OCI-LY1 (cell line): Measurements from ENCODE around the gene A1BG.
"Not testable (repeated sequence)": the region's sequence is repeated elsewhere in the genome, so short reads cannot be mapped to it uniquely, and the experiment has no call there.

Source experiments
- H2AFZ ChIP-seq: fragments of 200-600 bp; sonication (generic), shearing (Covaris generic); 2 replicates; pipeline ENCODE4 v1.6.0; 2014; ENCODE audit warnings: antibody characterized with exemption, mild to moderate bottlenecking, low read length
- H3F3A ChIP-seq: fragments of 200-600 bp; sonication (generic), shearing (Covaris generic); 2 replicates; pipeline ENCODE4 v1.6.0; 2014; ENCODE audit warnings: mild to moderate bottlenecking, antibody characterized with exemption, low read length, moderate library complexity; ENCODE audit not compliant: insufficient read depth
- H3K27ac ChIP-seq: fragments of 200-600 bp; sonication (generic); 2 replicates; pipeline ENCODE4 v1.5.1; 2014; ENCODE audit warnings: low read length, mixed run types, mild to moderate bottlenecking, low read depth; ENCODE audit not compliant: poor library complexity, severe bottlenecking
- H3K27me3 ChIP-seq: fragments of 200-600 bp; sonication (generic); 2 replicates; pipeline ENCODE4 v1.6.0; 2014; ENCODE audit warnings: antibody characterized with exemption, mild to moderate bottlenecking, low read length, moderate library complexity; ENCODE audit not compliant: insufficient read depth
- H3K36me3 ChIP-seq: fragments of 200-600 bp; sonication (generic); 2 replicates; pipeline ENCODE4 v1.6.1; 2014; ENCODE audit warnings: mild to moderate bottlenecking, antibody characterized with exemption, low read length, moderate library complexity, mixed read lengths; ENCODE audit not compliant: insufficient read depth
- H3K4me1 ChIP-seq: fragments of 200-600 bp; sonication (generic); 2 replicates; pipeline ENCODE4 v1.5.1; 2014; ENCODE audit warnings: mild to moderate bottlenecking, low read length, moderate library complexity; ENCODE audit not compliant: insufficient read depth, severe bottlenecking
- H3K4me2 ChIP-seq: fragments of 200-600 bp; sonication (generic), shearing (Covaris generic); 2 replicates; pipeline ENCODE4 v1.6.1; 2014; ENCODE audit warnings: low read length
- H3K4me3 ChIP-seq: fragments of 200-600 bp; sonication (generic); 2 replicates; pipeline ENCODE4 v1.5.1; 2014; ENCODE audit warnings: low read length, low read depth, mild to moderate bottlenecking, mixed read lengths; ENCODE audit not compliant: poor library complexity, severe bottlenecking
- H3K79me2 ChIP-seq: fragments of 200-600 bp; shearing (Covaris generic); 2 replicates; pipeline ENCODE4 v1.6.1; 2016; ENCODE audit warnings: mixed run types, low read length, mixed read lengths; ENCODE audit not compliant: insufficient read depth
- H3K9ac ChIP-seq: fragments of 200-600 bp; sonication (generic), shearing (Covaris generic); 2 replicates; pipeline ENCODE4 v1.6.1; 2014; ENCODE audit warnings: mild to moderate bottlenecking, low read length, mixed read lengths
- H3K9me2 ChIP-seq: fragments of 200-600 bp; sonication (generic), shearing (Covaris generic); 2 replicates; pipeline ENCODE4 v1.6.1; 2014; ENCODE audit warnings: low read depth, mild to moderate bottlenecking, low read length, mixed read lengths
- H3K9me3 ChIP-seq: fragments of 200-600 bp; shearing (Covaris generic); 2 replicates; pipeline ENCODE4 v1.6.1; 2014; ENCODE audit warnings: low read length, mixed read lengths
- H4K20me1 ChIP-seq: fragments of 200-600 bp; sonication (generic), shearing (Covaris generic); 2 replicates; pipeline ENCODE4 v1.6.0; 2016; ENCODE audit warnings: mild to moderate bottlenecking, low read length; ENCODE audit not compliant: insufficient read depth
- CTCF ChIP-seq: fragments of 200-600 bp; sonication (generic), shearing (Covaris generic); IDR thresholded peaks from 2 replicates; pipeline ENCODE4 v1.5.1; 2017; ENCODE audit warnings: mild to moderate bottlenecking, antibody characterized with exemption, low read length, moderate library complexity, mixed read lengths
- EZH2 ChIP-seq: fragments of 200-600 bp; sonication (generic), shearing (Covaris generic); IDR thresholded peaks from 2 replicates; pipeline ENCODE4 v1.8.0; 2017; ENCODE audit warnings: borderline replicate concordance, mixed run types, mild to moderate bottlenecking, antibody characterized with exemption, low read length, moderate library complexity, mixed read lengths

The A1BG gene

GRCh38 chr19:58350001-58350861 lies 3.1 kb downstream of the A1BG start:
- H2AFZ ChIP-seq, result no peak overlapping the region
- H3K36me3 ChIP-seq, result no peaks in the 10 kb centered on the region
- H3K4me2 ChIP-seq, result no peak overlapping the region
- H3K4me1 ChIP-seq, result peaks cover 33% of the 10 kb centered on the region
- H3K9me2 ChIP-seq, result no peaks in the 10 kb centered on the region
- no peak overlapping the region for H3K9ac ChIP-seq
- no peak overlapping the region for H3K27ac ChIP-seq
- peaks cover 9% of the 10 kb centered on the region for H3K79me2 ChIP-seq
- H4K20me1 ChIP-seq, result no peaks in the 10 kb centered on the region
- TF ChIP-seq CTCF, result no peak
- no peak for TF ChIP-seq EZH2
- no peak overlapping the region for H3K4me3 ChIP-seq
- no peaks in the 10 kb centered on the region for H3F3A ChIP-seq
- no peaks in the 10 kb centered on the region for H3K9me3 ChIP-seq
- no peaks in the 10 kb centered on the region for H3K27me3 ChIP-seq

- H3K9ac ChIP-seq, result no peak overlapping the region
- TF ChIP-seq CTCF, result no peak
- TF ChIP-seq EZH2, result no peak
- peaks cover 9% of the 10 kb centered on the region for H3K79me2 ChIP-seq
- H3K4me1 ChIP-seq, result peaks cover 39% of the 10 kb centered on the region
- H3F3A ChIP-seq, result no peaks in the 10 kb centered on the region
- H4K20me1 ChIP-seq, result no peaks in the 10 kb centered on the region
- H2AFZ ChIP-seq, result no peak overlapping the region
- H3K4me3 ChIP-seq, result no peak overlapping the region
- H3K27ac ChIP-seq, result no peak overlapping the region
- H3K36me3 ChIP-seq, result no peaks in the 10 kb centered on the region
- no peaks in the 10 kb centered on the region for H3K9me3 ChIP-seq
- no peaks in the 10 kb centered on the region for H3K9me2 ChIP-seq
- no peaks in the 10 kb centered on the region for H3K27me3 ChIP-seq
- H3K4me2 ChIP-seq, result no peak overlapping the region
Observed at GRCh38 chr19:58349590-58349989, 3.7 kb downstream of the A1BG start.

GRCh38 chr19:58348080-58348479 lies 5.2 kb downstream of the A1BG start:
- H3K79me2 ChIP-seq, H3K9me3 ChIP-seq, H3K36me3 ChIP-seq, H3K27ac ChIP-seq, H4K20me1 ChIP-seq, H2AFZ ChIP-seq, H3K9me2 ChIP-seq, H3K27me3 ChIP-seq, H3F3A ChIP-seq: not testable (repeated sequence)
- Histone ChIP-seq H3K4me2 (peak overlapping the region; percentile 83), H3K4me3 (peak overlapping the region; percentile 95), H3K9ac (peak overlapping the region; percentile 90), H3K4me1 (peaks cover 39% of the 10 kb centered on the region)
